HepG2 (cell line): ENCODE data around the gene KRTAP9-2. TPM values are rescaled to one million over a fixed set of nuclear protein-coding genes. Genes with fewer than 3 reads are reported as not detected.

Experiments used
- ATAC-seq: fragments of 200-7000 bp; cut with Tn5 transposase; 3 replicates; pipeline ENCODE4 v1.9.1; 2020; ENCODE audit warnings: mild to moderate bottlenecking, moderate library complexity
- BruUV-seq: library from RNA; stranded (reverse); fragments of 400-500 nt; replicated peaks from 2 replicates; lab custom pipeline; 2021; lab: Mats Ljungman, UMichigan
- CTCF ChIA-PET: fragments of 300-600 bp; formaldehyde crosslinking; extraction: SDS; loops from one replicate; lab custom pipeline; 2021; ENCODE audit warnings: low total read pairs, inconsistent platforms, low intra/inter-chr PET ratio; lab: Yijun Ruan, JAX
- POLR2A ChIA-PET: fragments of 350-600 bp; sonication (Branson Sonifier 250); formaldehyde crosslinking; loops from one replicate; lab custom pipeline; 2020; ENCODE audit warnings: antibody characterized with exemption, inconsistent platforms; lab: Yijun Ruan, JAX
- DNase-seq: peaks from one replicate; pipeline ENCODE4 v3.0.0-alpha.2; 2015; ENCODE audit warnings: low spot score
- FAIRE-seq: peaks from 3 replicates; lab custom pipeline; 2011; peaks lifted over from hg19 to GRCh38; lab: Jason Lieb, UNC
- H2AFZ ChIP-seq: one replicate; pipeline ENCODE4 v1.6.1; 2011; ENCODE audit warnings: low read length, inconsistent platforms
- H3K27ac ChIP-seq: fragments of 300-600 bp; 3 replicates; pipeline ENCODE4 v1.8.0; 2011; ENCODE audit warnings: mixed run types, mild to moderate bottlenecking, mixed read lengths, low read length, inconsistent platforms; ENCODE audit not compliant: insufficient read depth; ENCODE audit errors: extremely low read length
- H3K27me3 ChIP-seq, 2 experiments: fragments of 200-600 bp in 1 of 2; 2 replicates in 1 of 2; 3 replicates in 1 of 2; pipeline versions ENCODE4 v1.6.0 to v1.8.0; 2011; ENCODE audit warnings: low read length in 2 of 2, mild to moderate bottlenecking in 2 of 2, moderate library complexity in 2 of 2, inconsistent platforms in 1 of 2; ENCODE audit not compliant: insufficient read depth in 2 of 2, control insufficient read depth in 1 of 2
- H3K36me3 ChIP-seq, 2 experiments: fragments of 200-600 bp in 1 of 2; replicated peaks in 1 of 2; 2 replicates in 1 of 2; 3 replicates in 1 of 2; pipeline versions ENCODE4 v1.5.1 to v1.8.0; 2011; ENCODE audit warnings: low read length in 2 of 2, inconsistent platforms in 1 of 2; ENCODE audit not compliant: insufficient read depth in 2 of 2, control insufficient read depth in 1 of 2
- H3K4me1 ChIP-seq: 2 replicates; pipeline ENCODE4 v1.5.1; 2012; ENCODE audit warnings: low read length, inconsistent platforms; ENCODE audit not compliant: insufficient read depth
- H3K4me2 ChIP-seq: 2 replicates; pipeline ENCODE4 v1.6.0; 2011; ENCODE audit warnings: low read depth, low read length, inconsistent platforms
- H3K4me3 ChIP-seq, 3 experiments: fragments of 200-600 bp in 1 of 3; sonication (generic), shearing (Covaris generic) in 1 of 3; replicated peaks in 1 of 3; 2 replicates each; pipeline ENCODE4 v1.5.1; 2011 to 2016; ENCODE audit warnings: low read length in 3 of 3, inconsistent platforms in 2 of 3, low read depth in 2 of 3, mild to moderate bottlenecking in 2 of 3, control low read depth in 1 of 3, mixed read lengths in 1 of 3; ENCODE audit not compliant: insufficient read depth in 1 of 3
- H3K79me2 ChIP-seq: one replicate; pipeline ENCODE4 v1.6.1; 2011; ENCODE audit warnings: low read length, inconsistent platforms; ENCODE audit not compliant: insufficient read depth
- H3K9ac ChIP-seq: 2 replicates; pipeline ENCODE4 v1.6.0; 2011; ENCODE audit warnings: mild to moderate bottlenecking, low read depth, low read length, inconsistent platforms; ENCODE audit not compliant: insufficient read depth
- H3K9me3 ChIP-seq: 2 replicates; pipeline ENCODE4 v1.5.1; 2012; ENCODE audit warnings: mild to moderate bottlenecking, low read length
- H4K20me1 ChIP-seq: 2 replicates; pipeline ENCODE4 v1.6.0; 2011; ENCODE audit warnings: inconsistent platforms, mild to moderate bottlenecking, low read length, moderate library complexity; ENCODE audit not compliant: insufficient read depth
- ARNTL ChIP-seq: sonication (generic); formaldehyde crosslinking; IDR thresholded peaks from 2 replicates; pipeline ENCODE4 v1.4.0; 2020; ENCODE audit warnings: mild to moderate bottlenecking, missing genetic modification reagents
- JDP2 ChIP-seq: sonication (generic); formaldehyde crosslinking; IDR thresholded peaks from 2 replicates; pipeline ENCODE4 v1.8.1; 2022; ENCODE audit warnings: missing genetic modification reagents, borderline replicate concordance
- ONECUT2 ChIP-seq: sonication (generic); formaldehyde crosslinking; IDR thresholded peaks from 2 replicates; pipeline ENCODE4 v1.4.0; 2020; ENCODE audit warnings: missing genetic modification reagents
- SSRP1 ChIP-seq: IDR thresholded peaks from 2 replicates; pipeline ENCODE4 v1.6.1; 2016; ENCODE audit warnings: control low read depth
- ZBTB33 ChIP-seq: sonication (generic); formaldehyde crosslinking; IDR thresholded peaks from 2 replicates; pipeline ENCODE4 v1.4.0; 2020; ENCODE audit warnings: missing genetic modification reagents
- ZNF382 ChIP-seq: sonication (generic); formaldehyde crosslinking; IDR thresholded peaks from 2 replicates; pipeline ENCODE4 v1.5.0; 2020; ENCODE audit warnings: missing genetic modification reagents, mild to moderate bottlenecking, borderline replicate concordance
- ZNF646 ChIP-seq: sonication (generic); formaldehyde crosslinking; IDR thresholded peaks from 2 replicates; pipeline ENCODE4 v1.9.0; 2021; ENCODE audit warnings: mild to moderate bottlenecking, missing genetic modification reagents
- ZNF816 ChIP-seq: sonication (generic); formaldehyde crosslinking; IDR thresholded peaks from 2 replicates; pipeline ENCODE4 v1.8.0; 2022; ENCODE audit warnings: missing genetic modification reagents, mild to moderate bottlenecking, borderline replicate concordance
- WGBS: methylation state at CpG from one replicate; pipeline ENCODE4 v1.1.6; 2017; ENCODE audit warnings: low lambda C conversion rate; 5-methylcytosine and 5-hydroxymethylcytosine counted together
- in situ Hi-C: cut with HindIII; loops from 2 replicates; pipeline ENCODE4 v1.10.0; 2017; ENCODE audit warnings: low pct_unique_long_range_greater_than_20kb; ENCODE audit not compliant: extremely low pct_ligation_motif_present
- intact Hi-C: fragments of 100-400 bp; cut with micrococcal nuclease; formaldehyde crosslinking; loops from one replicate; pipeline ENCODE4 v1.10.0; 2022; ENCODE audit not compliant: unreplicated experiment
- polyA plus RNA-seq, 8 experiments: library from polyadenylated mRNA; depleted of rRNA in 3 of 8; stranded (reverse) in 7 of 8; unstranded in 1 of 8; fragments of >200 nt; fragmentation: Illumina TruSeq in 4 of 8; extraction: Trizol in 4 of 8; gene quantifications; 2 replicates each; pipeline versions ENCODE4 v1.2.1 to v1.2.3, GENCODE V29; 2011 to 2016; ENCODE audit warnings: low read depth in 4 of 8, missing spikeins in 1 of 8, mixed read lengths in 1 of 8; ENCODE audit not compliant: insufficient read depth in 1 of 8
- total RNA-seq, 5 experiments: library from RNA; depleted of rRNA; stranded (reverse); fragments of >200 nt; fragmentation: Illumina TruSeq; extraction: Trizol; gene quantifications; 2 replicates each; pipeline ENCODE4 v1.2.3, GENCODE V29; 2016; ENCODE audit warnings: low read depth in 1 of 5
- TF ChIP-seq, protein P1 (sequence below), 2 experiments: sonication (generic) in 1 of 2; formaldehyde crosslinking in 1 of 2; IDR thresholded peaks; 2 replicates each; pipeline versions ENCODE4 v1.5.1 to v1.6.1; 2011 to 2020; ENCODE audit warnings: borderline replicate concordance in 1 of 2, low read depth in 1 of 2, low read length in 1 of 2, mild to moderate bottlenecking in 1 of 2, missing genetic modification reagents in 1 of 2, moderate library complexity in 1 of 2

The KRTAP9-2 gene
- total and polyA plus RNA-seq, 2 of the 13 experiments (the other 11 are each of a cell fraction or from before 2014, with no cell fraction given) = not detected

DNA sequence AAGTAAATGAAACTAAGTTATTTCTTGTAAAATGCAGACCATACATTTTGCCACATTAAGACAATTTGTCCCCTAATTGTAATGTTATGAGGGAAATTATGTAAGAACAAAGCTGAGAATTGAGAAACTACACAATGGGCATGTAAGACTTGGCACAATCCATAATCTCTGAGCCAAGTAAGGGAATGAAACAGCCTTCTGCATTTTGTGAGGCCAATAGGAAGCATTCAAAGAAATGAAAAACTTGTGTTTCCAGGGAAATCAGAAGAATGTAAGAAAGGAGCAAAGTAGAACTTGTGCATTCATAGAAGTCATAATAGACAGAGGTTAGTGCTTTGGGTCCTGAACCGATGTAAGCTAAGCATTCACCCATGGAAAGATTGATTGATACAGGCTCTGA, 24.8 kb downstream of the KRTAP9-2 start (continued):
- TF ChIP-seq ZNF646 (CRISPR knock-in tag) (no peak), ONECUT2 (CRISPR knock-in tag) (no peak)

DNA sequence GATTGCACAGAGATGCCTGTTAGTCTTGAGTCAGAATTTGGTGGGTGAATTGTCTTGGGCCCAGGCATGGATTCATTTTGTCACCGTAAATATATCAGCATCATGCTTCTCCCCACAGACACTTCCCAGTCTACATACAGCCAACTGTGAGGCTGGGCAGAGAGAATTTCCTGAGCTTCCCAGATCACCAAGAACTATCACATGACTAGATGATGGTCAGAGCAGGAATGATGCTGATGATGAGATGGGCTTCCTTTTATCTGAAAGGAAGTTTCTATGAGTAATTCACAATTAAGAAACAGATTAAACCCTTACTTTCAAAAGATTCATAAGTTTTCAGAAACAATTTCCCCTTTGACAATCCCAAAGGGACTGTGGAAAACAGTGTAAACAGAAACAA, 28.4 kb downstream of the KRTAP9-2 start:
- no peak for DNase-seq
- TF ChIP-seq ZBTB33 (CRISPR knock-in tag) = no peak
- TF ChIP-seq ARNTL (CRISPR knock-in tag) = no peak
- TF ChIP-seq, protein P1, sequence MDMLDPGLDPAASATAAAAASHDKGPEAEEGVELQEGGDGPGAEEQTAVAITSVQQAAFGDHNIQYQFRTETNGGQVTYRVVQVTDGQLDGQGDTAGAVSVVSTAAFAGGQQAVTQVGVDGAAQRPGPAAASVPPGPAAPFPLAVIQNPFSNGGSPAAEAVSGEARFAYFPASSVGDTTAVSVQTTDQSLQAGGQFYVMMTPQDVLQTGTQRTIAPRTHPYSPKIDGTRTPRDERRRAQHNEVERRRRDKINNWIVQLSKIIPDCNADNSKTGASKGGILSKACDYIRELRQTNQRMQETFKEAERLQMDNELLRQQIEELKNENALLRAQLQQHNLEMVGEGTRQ (IDR thresholded peaks at IDR 0.05; ENCODE audit: low read depth, low read length) = no peak
- TF ChIP-seq, protein P1 (CRISPR knock-in tag; IDR thresholded peaks at IDR 0.05; ENCODE audit: borderline replicate concordance) = no peak
- TF ChIP-seq ZNF816 (CRISPR knock-in tag) = no peak
- TF ChIP-seq ZNF382 (CRISPR knock-in tag) = no peak
- TF ChIP-seq JDP2 (CRISPR knock-in tag) = no peak
- no peak for TF ChIP-seq SSRP1 (CRISPR knock-in tag)

More for the DNA sequence above, 28.4 kb downstream of the KRTAP9-2 start:
- Histone ChIP-seq H3K4me1 (no peaks in the 10 kb centered on the region), H4K20me1 (no peaks in the 10 kb centered on the region), H3K4me2 (no peak overlapping the region), H2AFZ (no peak overlapping the region), H3K9ac (no peak overlapping the region), H3K79me2 (no peaks in the 10 kb centered on the region), H3K4me3 (no peak overlapping the region), H3K27ac (no peak overlapping the region), H3K9me3 (no peaks in the 10 kb centered on the region), H3K36me3 (no peaks in the 10 kb centered on the region), H3K27me3 (peaks cover 0 to 8% of the 10 kb centered on the region in 2 experiments; a peak in 2 of 5 replicates)
- 0% methylated on average over 1 of the region's 1 CpG for WGBS
- POLR2A ChIA-PET = no interaction called here
- ATAC-seq = no peak
- no peak for FAIRE-seq
- CTCF ChIA-PET = no interaction called here
- intact Hi-C loops = no loop called here
- in situ Hi-C loops = no loop called here
- BruUV-seq = no TSS peak
